H1 (cell line): ENCODE measurements around the gene JMJD8. TPM values are rescaled to one million over a fixed set of nuclear protein-coding genes. Genes with fewer than 3 reads are reported as not detected.

Source experiments
- CTCF ChIA-PET: fragments of 300-600 bp; sonication (Branson Sonifier 250); formaldehyde crosslinking; loops from one replicate; lab custom pipeline; 2021; ENCODE audit not compliant: partially characterized antibody; lab: Charles Lee
- POLR2A ChIA-PET: fragments of 300-600 bp; sonication (Branson Sonifier 250); formaldehyde crosslinking; loops from one replicate; lab custom pipeline; 2021; ENCODE audit warnings: inconsistent platforms; ENCODE audit not compliant: partially characterized antibody; lab: Charles Lee
- DNase-seq, 2 experiments: peaks; one replicate each; pipeline versions ENCODE4 v3.0.0 to v3.0.0-alpha.2; 2010 to 2022; ENCODE audit warnings: low spot score in 2 of 2, low read depth in 1 of 2, mixed read lengths in 1 of 2
- FAIRE-seq: peaks from 2 replicates; lab custom pipeline; 2011; peaks lifted over from hg19 to GRCh38; lab: Jason Lieb, UNC
- H2AFZ ChIP-seq: 2 replicates; pipeline ENCODE4 v1.8.1; 2012; ENCODE audit warnings: low read length, inconsistent platforms
- H2AK5ac ChIP-seq: 2 replicates; pipeline ENCODE4 v1.6.1; 2013; ENCODE audit warnings: low read depth, low read length
- H2BK120ac ChIP-seq: replicated peaks from 2 replicates; pipeline ENCODE3; 2013; ENCODE audit warnings: low read depth, low read length, inconsistent platforms
- H2BK12ac ChIP-seq: 2 replicates; pipeline ENCODE4 v1.6.1; 2013; ENCODE audit warnings: low read depth, low read length
- H2BK15ac ChIP-seq: 2 replicates; pipeline ENCODE4 v1.6.1; 2013; ENCODE audit warnings: low read length
- H2BK20ac ChIP-seq: 2 replicates; pipeline ENCODE4 v1.6.1; 2013; ENCODE audit warnings: low read length
- H2BK5ac ChIP-seq: 2 replicates; pipeline ENCODE4 v1.6.1; 2013; ENCODE audit warnings: low read depth, low read length
- H3K14ac ChIP-seq: 2 replicates; pipeline ENCODE4 v1.6.1; 2013; ENCODE audit warnings: inconsistent platforms; ENCODE audit not compliant: insufficient read length
- H3K18ac ChIP-seq: 2 replicates; pipeline ENCODE4 v1.6.1; 2013; ENCODE audit warnings: low read length; ENCODE audit errors: extremely low read depth
- H3K23ac ChIP-seq: 2 replicates; pipeline ENCODE4 v1.6.1; 2013; ENCODE audit warnings: inconsistent platforms; ENCODE audit not compliant: insufficient read length
- H3K23me2 ChIP-seq: 2 replicates; pipeline ENCODE4 v1.6.1; 2013; ENCODE audit warnings: low read depth, low read length
- H3K27ac ChIP-seq: 2 replicates; pipeline ENCODE4 v1.6.1; 2011; ENCODE audit warnings: low read depth, low read length, inconsistent platforms
- H3K27me3 ChIP-seq, 4 experiments: replicated peaks in 1 of 4; 1 replicate in 1 of 4; 2 replicates in 3 of 4; pipeline versions ENCODE4 v1.6.1 to v1.8.1; 2011 to 2013; ENCODE audit warnings: low read length in 3 of 4, mild to moderate bottlenecking in 3 of 4, inconsistent platforms in 2 of 4, mixed read lengths in 2 of 4, moderate library complexity in 1 of 4; ENCODE audit not compliant: control insufficient read depth in 3 of 4, insufficient read depth in 3 of 4; ENCODE audit errors: extremely low read depth in 1 of 4
- H3K36me3 ChIP-seq, 4 experiments: 2 replicates each; pipeline versions ENCODE4 v1.6.1 to v1.8.1; 2011 to 2013; ENCODE audit warnings: mild to moderate bottlenecking in 4 of 4, low read length in 3 of 4, moderate library complexity in 2 of 4, control low read depth in 1 of 4, inconsistent platforms in 1 of 4; ENCODE audit not compliant: insufficient read depth in 4 of 4, control insufficient read depth in 2 of 4
- H3K4ac ChIP-seq: replicated peaks from 2 replicates; pipeline ENCODE3; 2013; ENCODE audit warnings: low read length, low read depth, mixed read lengths, inconsistent platforms; ENCODE audit not compliant: insufficient read length
- H3K4me1 ChIP-seq, 4 experiments: replicated peaks in 1 of 4; 1 replicate in 1 of 4; 2 replicates in 3 of 4; pipeline versions ENCODE4 v1.6.1 to v1.8.1; 2011 to 2013; ENCODE audit warnings: low read length in 3 of 4, inconsistent platforms in 2 of 4, mixed read lengths in 1 of 4; ENCODE audit not compliant: insufficient read depth in 4 of 4, control insufficient read depth in 3 of 4
- H3K4me2 ChIP-seq, 2 experiments: 2 replicates each; pipeline versions ENCODE4 v1.6.1 to v1.8.1; 2011 to 2013; ENCODE audit warnings: low read depth in 2 of 2, low read length in 2 of 2, control low read depth in 1 of 2, inconsistent platforms in 1 of 2, mild to moderate bottlenecking in 1 of 2; ENCODE audit not compliant: insufficient read depth in 1 of 2
- H3K4me3 ChIP-seq, 4 experiments: fragments of 200-600, 300-600 bp in 1 of 4; sonication (generic), shearing (Covaris generic), sonication (Bioruptor Twin) in 1 of 4; 2 replicates each; pipeline versions ENCODE4 v1.5.1 to v1.8.1; 2011 to 2016; ENCODE audit warnings: low read length in 4 of 4, low read depth in 3 of 4, control low read depth in 2 of 4, inconsistent platforms in 2 of 4, mild to moderate bottlenecking in 2 of 4, mixed read lengths in 1 of 4, moderate library complexity in 1 of 4; ENCODE audit not compliant: insufficient read depth in 2 of 4; ENCODE audit errors: extremely low read depth in 1 of 4
- H3K56ac ChIP-seq: replicated peaks from 2 replicates; pipeline ENCODE3; 2013; ENCODE audit warnings: low read depth, mild to moderate bottlenecking, mixed read lengths, low read length, inconsistent platforms; ENCODE audit not compliant: insufficient read length
- H3K79me1 ChIP-seq: 2 replicates; pipeline ENCODE4 v1.6.1; 2013; ENCODE audit warnings: low read depth, low read length, control low read depth
- H3K79me2 ChIP-seq, 2 experiments: 2 replicates each; pipeline versions ENCODE4 v1.6.1 to v1.8.1; 2012 to 2013; ENCODE audit warnings: low read length in 2 of 2, mild to moderate bottlenecking in 2 of 2, inconsistent platforms in 1 of 2; ENCODE audit not compliant: insufficient read depth in 2 of 2, control insufficient read depth in 1 of 2
- H3K9ac ChIP-seq, 4 experiments: replicated peaks in 1 of 4; 1 replicate in 1 of 4; 2 replicates in 3 of 4; pipeline versions ENCODE4 v1.6.1 to v1.8.1; 2011 to 2013; ENCODE audit warnings: low read depth in 3 of 4, low read length in 3 of 4, control low read depth in 2 of 4, mild to moderate bottlenecking in 2 of 4, moderate library complexity in 2 of 4, inconsistent platforms in 1 of 4; ENCODE audit errors: extremely low read depth in 1 of 4
- H3K9me3 ChIP-seq, 2 experiments: 2 replicates each; pipeline versions ENCODE4 v1.6.1 to v1.8.1; 2012 to 2013; ENCODE audit warnings: mild to moderate bottlenecking in 2 of 2, moderate library complexity in 2 of 2, control low read depth in 1 of 2, inconsistent platforms in 1 of 2, low read depth in 1 of 2, low read length in 1 of 2, mixed read lengths in 1 of 2; ENCODE audit not compliant: insufficient read depth in 2 of 2
- H4K20me1 ChIP-seq, 2 experiments: replicated peaks in 1 of 2; 2 replicates each; pipeline versions ENCODE3 to v1.8.1; 2011 to 2013; ENCODE audit warnings: inconsistent platforms in 2 of 2, low read length in 2 of 2, mild to moderate bottlenecking in 1 of 2; ENCODE audit not compliant: insufficient read depth in 2 of 2, control insufficient read depth in 1 of 2
- H4K5ac ChIP-seq: 2 replicates; pipeline ENCODE4 v1.6.1; 2013; ENCODE audit warnings: low read length, low read depth, mixed read lengths, inconsistent platforms; ENCODE audit not compliant: insufficient read length
- H4K8ac ChIP-seq: 2 replicates; pipeline ENCODE4 v1.8.0; 2013; ENCODE audit warnings: mild to moderate bottlenecking, moderate library complexity, low read length, inconsistent platforms; ENCODE audit not compliant: insufficient read depth; ENCODE audit errors: extremely low read depth
- H4K91ac ChIP-seq: replicated peaks from 2 replicates; pipeline ENCODE3; 2013; ENCODE audit warnings: low read length, mixed read lengths, inconsistent platforms; ENCODE audit not compliant: insufficient read length
- GTF2F1 ChIP-seq: IDR thresholded peaks from 2 replicates; pipeline ENCODE4 v1.6.1; 2012; ENCODE audit warnings: low read depth, low read length, improper control_type of control experiment, borderline replicate concordance
- TAF7 ChIP-seq: optimal IDR thresholded peaks from 2 replicates; pipeline ENCODE3; 2011; ENCODE audit warnings: low read depth, mild to moderate bottlenecking, inconsistent platforms, low read length, moderate library complexity, borderline replicate concordance
- WGBS, 2 experiments: shearing (Covaris generic) in 1 of 2; methylation state at CpG; one replicate each; pipeline versions ENCODE4 v1.1.6 to v1.1.7; 2013 to 2015; ENCODE audit warnings: low lambda C conversion rate in 2 of 2, mixed read lengths in 2 of 2, inconsistent platforms in 1 of 2, low coverage in 1 of 2, missing lambda C conversion rate in 1 of 2; ENCODE audit not compliant: insufficient replicate concordance in 2 of 2, insufficient coverage in 1 of 2, insufficient read length in 1 of 2; ENCODE audit errors: extremely low coverage in 1 of 2, missing lambda C conversion rate in 1 of 2; 5-methylcytosine and 5-hydroxymethylcytosine counted together
- polyA plus RNA-seq, 7 experiments: library from polyadenylated mRNA; depleted of rRNA in 3 of 7; stranded (reverse) in 5 of 7; unstranded in 2 of 7; fragments of >200 nt in 5 of 7; fragments of 200-250 nt in 2 of 7; gene quantifications; 1 replicate in 5 of 7; 2 replicates in 1 of 7; 4 replicates in 1 of 7; pipeline versions ENCODE4 v1.2.1 to v1.2.3, GENCODE V29; 2011 to 2013; ENCODE audit warnings: missing spikeins in 2 of 7, mixed read lengths in 2 of 7
- total RNA-seq: library from RNA; stranded (reverse); fragmentation: NEBNext Ultra II Directional; extraction: Animal tissue kit (Norgen Biotek cat#: 25700); gene quantifications from 2 replicates; pipeline ENCODE4 v1.2.1, GENCODE V29; 2021

The JMJD8 gene
- total and polyA plus RNA-seq, 2 of the 8 experiments (the other 6 are each of a cell fraction or from before 2014, with no cell fraction given), result 46.4 to 87.4 TPM

DNA sequence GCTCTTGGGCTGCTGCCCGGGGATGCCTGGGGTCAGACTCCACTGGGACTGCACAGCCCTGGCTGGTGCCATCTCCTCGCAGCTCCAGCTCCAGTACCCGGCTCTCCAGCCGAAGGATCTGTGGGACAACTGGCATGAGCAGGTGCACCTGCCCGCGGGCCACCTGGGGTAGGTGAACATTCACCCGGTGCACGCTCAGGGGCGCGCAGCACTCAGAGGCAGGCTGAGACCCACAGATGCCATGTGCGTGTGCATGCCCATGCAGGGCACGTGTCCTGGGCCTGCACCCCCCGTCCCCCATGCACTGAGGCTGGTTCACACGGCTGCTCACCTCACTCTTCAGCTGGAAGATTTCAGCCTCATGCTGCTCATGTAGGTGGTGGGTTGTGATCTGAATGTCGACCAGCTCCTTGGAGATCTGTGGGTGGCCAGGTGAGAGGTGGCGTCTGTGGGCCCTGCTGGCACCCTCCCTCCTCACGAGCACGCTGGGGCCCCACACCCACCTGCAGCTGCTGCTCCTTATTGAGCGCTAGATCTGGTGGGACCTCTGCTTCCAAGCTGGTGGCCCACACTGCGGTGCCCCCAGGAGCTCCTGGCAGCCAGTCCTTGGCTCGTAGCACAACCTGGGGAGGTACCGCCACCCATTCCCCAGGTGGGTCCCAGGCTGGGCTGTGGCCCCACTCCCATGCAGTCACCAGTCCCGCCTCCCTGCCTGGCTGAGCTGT is 41.5 kb upstream of the JMJD8 start:
- POLR2A ChIA-PET, result interaction anchor here (0.8 to 23.0 kb wide), 17 partner anchors 1 to 78 kb away, joined by 3 to 353 read pairs (median 6); partner anchors contain the start of genes ANTKMT, CCDC78, CHTF18 and CIAO3
- no peak for FAIRE-seq
- no peak overlapping the region for H2BK5ac ChIP-seq
- no peaks in the 10 kb centered on the region for H3K79me2 ChIP-seq
- no peak for DNase-seq
- peak overlapping the region in 3 of 4 experiments; percentile 45 to 83 (median 56); a peak in 4 of 8 replicates for H3K4me3 ChIP-seq
- 80% methylated on average over 21 of the region's 23 CpGs; no CpG with 5 or more reads in 1 of the 2 experiments for WGBS, 2 experiments
- CTCF ChIA-PET, result interaction anchor here (0.5 to 35.8 kb wide), 6 partner anchors 9 to 330 kb away, joined by 3 to 977 read pairs (median 214); partner anchors contain the start of genes ANTKMT, CCDC78, CHTF18 and CIAO3
- no peak overlapping the region for H3K14ac ChIP-seq
- H3K23me2 ChIP-seq, result peaks cover 22% of the 10 kb centered on the region; the same call in 1 of the 2 replicates
- H3K36me3 ChIP-seq, result peaks cover 0 to 6% (median 0%) of the 10 kb centered on the region in 4 experiments; a peak in 1 of 8 replicates
- peak overlapping the region; percentile 81 to 93; a peak in 3 of 4 replicates for H3K4me2 ChIP-seq
- H3K4me1 ChIP-seq, result peaks cover 0 to 14% (median 8%) of the 10 kb centered on the region in 4 experiments; a peak in 5 of 7 replicates
- H2BK15ac ChIP-seq, result 0 out of 2 replicates have a peak overlapping the region, but pooled peaks have one; percentile 46
- H2BK12ac ChIP-seq, result no peak overlapping the region
- no peak overlapping the region for H2AK5ac ChIP-seq
- H3K56ac ChIP-seq, result no peak overlapping the region
- no peak overlapping the region for H2AFZ ChIP-seq
- no peak overlapping the region for H3K9ac ChIP-seq
- H3K18ac ChIP-seq, result no peak overlapping the region
- H4K8ac ChIP-seq, result peak overlapping the region; percentile 57
- H3K79me1 ChIP-seq, result no peaks in the 10 kb centered on the region
- H3K27ac ChIP-seq, result no peak overlapping the region
- no peak overlapping the region for H4K91ac ChIP-seq
- H4K5ac ChIP-seq, result no peak overlapping the region
- H2BK120ac ChIP-seq, result no peak overlapping the region
- peaks cover 3 to 11% of the 10 kb centered on the region in 2 experiments for H4K20me1 ChIP-seq
- no peaks in the 10 kb centered on the region; a peak in 1 of 4 replicates for H3K9me3 ChIP-seq
- H3K27me3 ChIP-seq, result peaks cover 0 to 16% (median 5%) of the 10 kb centered on the region in 4 experiments; a peak in 4 of 7 replicates
- peak overlapping the region; percentile 51 for H3K4ac ChIP-seq
- H3K23ac ChIP-seq, result no peak overlapping the region
- H2BK20ac ChIP-seq, result no peak overlapping the region
- no peak for TF ChIP-seq TAF7
- no peak for TF ChIP-seq GTF2F1
